Breast epithelium (tissue), 4 donors: Measurements from ENCODE around the gene ISG20L2. TPM values are rescaled to one million over a fixed set of nuclear protein-coding genes. Genes with fewer than 3 reads are reported as not detected.

ENCODE experiments used
- DNase-seq, 2 donors: peaks; one replicate each; pipeline ENCODE4 v3.0.0-alpha.2; 2019; ENCODE audit warnings: low spot score in 2 of 2
- H3K27ac ChIP-seq, 2 donors: fragments of 200-600 bp; sonication (generic) in 1 of 2; one replicate each; pipeline ENCODE4 v1.5.1; 2016 to 2019; ENCODE audit warnings: mild to moderate bottlenecking in 1 of 2
- H3K27me3 ChIP-seq, 2 donors: fragments of 200-600 bp; sonication (generic) in 1 of 2; one replicate each; pipeline versions ENCODE4 v1.5.1 to v1.6.0; 2017 to 2019; ENCODE audit warnings: control low read depth in 1 of 2, mild to moderate bottlenecking in 1 of 2
- H3K36me3 ChIP-seq: fragments of 200-600 bp; one replicate; pipeline ENCODE4 v1.5.1; 2019
- H3K4me1 ChIP-seq, 2 donors: fragments of 200-600 bp; sonication (generic); one replicate each; pipeline ENCODE4 v1.5.1; 2016 to 2019; ENCODE audit warnings: control low read depth in 1 of 2
- H3K4me3 ChIP-seq, 3 donors: fragments of 200-600 bp; sonication (generic); 1 replicate in 2 of 3; 2 replicates in 1 of 3; pipeline ENCODE4 v1.5.1; 2016 to 2019; ENCODE audit warnings: mild to moderate bottlenecking in 3 of 3, moderate library complexity in 2 of 3
- H3K9me3 ChIP-seq, 2 donors: fragments of 200-600 bp; sonication (generic) in 1 of 2; one replicate each; pipeline ENCODE4 v1.5.1; 2016 to 2019; ENCODE audit warnings: control low read depth in 1 of 2
- CTCF ChIP-seq, 3 donors: fragments of 450-650 bp; IDR thresholded peaks; one replicate each; pipeline ENCODE4 v1.5.1; 2016 to 2017; ENCODE audit warnings: antibody characterized with exemption in 3 of 3, mild to moderate bottlenecking in 3 of 3, moderate library complexity in 3 of 3
- POLR2A ChIP-seq: fragments of 450-650 bp; IDR thresholded peaks from one replicate; pipeline ENCODE4 v1.6.1; 2016; ENCODE audit warnings: antibody characterized with exemption, mild to moderate bottlenecking, moderate library complexity
- POLR2AphosphoS5 ChIP-seq, 3 donors: sonication (generic); formaldehyde crosslinking; IDR thresholded peaks; one replicate each; pipeline ENCODE4 v1.6.1; 2017; ENCODE audit warnings: antibody characterized with exemption in 3 of 3
- intact Hi-C: fragments of 100-400 bp; cut with DNase I; formaldehyde crosslinking; loops from one replicate; pipeline ENCODE4 v1.15.1; 2023; ENCODE audit warnings: low total_unique reads
- total RNA-seq, 3 donors: library from RNA; depleted of rRNA; stranded (reverse); fragments of >200 nt; gene quantifications; one replicate each; pipeline ENCODE4 v1.1.0, GENCODE V29; 2016

ISG20L2 gene
- total RNA-seq, 3 donors from 2014 or later: 13.6 to 25.2 (median 21.0) TPM

- Histone ChIP-seq H3K4me1 (peaks cover 0 to 7% of the 10 kb centered on the region in 2 donors), H3K27me3 (no peaks in the 10 kb centered on the region), H3K9me3 (no peaks in the 10 kb centered on the region), H3K4me3 (no peak overlapping the region), H3K27ac (no peak overlapping the region), H3K36me3 (no peaks in the 10 kb centered on the region)
- intact Hi-C loops: no loop called here
- no peak for DNase-seq
- TF ChIP-seq POLR2A: no peak
- TF ChIP-seq CTCF (IDR thresholded peaks at IDR 0.05): no peak
- TF ChIP-seq POLR2AphosphoS5 (IDR thresholded peaks at IDR 0.05): no peak
These were observed 27.8 kb upstream of the ISG20L2 start for GRCh38 chr1:156756355-156756754.

GRCh38 chr1:156755527-156755950 is 27.0 kb upstream of the ISG20L2 start:
- H3K36me3 ChIP-seq: no peaks in the 10 kb centered on the region
- no peak for DNase-seq
- no peaks in the 10 kb centered on the region for H3K9me3 ChIP-seq
- H3K4me1 ChIP-seq: peaks cover 0 to 7% of the 10 kb centered on the region in 2 donors
- no peak overlapping the region for H3K4me3 ChIP-seq
- H3K27ac ChIP-seq: no peak overlapping the region
- intact Hi-C loops: no loop called here
- TF ChIP-seq POLR2A (no peak), CTCF (IDR thresholded peaks at IDR 0.05) (no peak), POLR2AphosphoS5 (IDR thresholded peaks at IDR 0.05) (no peak)
- H3K27me3 ChIP-seq: no peaks in the 10 kb centered on the region

GRCh38 chr1:156754219-156754618 is 25.7 kb upstream of the ISG20L2 start:
- intact Hi-C loops: no loop called here
- no peak for TF ChIP-seq POLR2A

GRCh38 chr1:156752843-156753482 is 24.4 kb upstream of the ISG20L2 start:
- DNase-seq: no peak
- Histone ChIP-seq H3K27me3 (no peaks in the 10 kb centered on the region), H3K4me1 (peaks cover 4 to 26% of the 10 kb centered on the region in 2 donors), H3K27ac (peak overlapping the region; percentile 100), H3K36me3 (no peaks in the 10 kb centered on the region), H3K4me3 (peak overlapping the region; percentile 87 to 98 (median 95)), H3K9me3 (no peaks in the 10 kb centered on the region)
- intact Hi-C loops: no loop called here
- no peak for TF ChIP-seq POLR2A
- TF ChIP-seq POLR2AphosphoS5 (IDR thresholded peaks at IDR 0.05): no peak
- TF ChIP-seq CTCF (IDR thresholded peaks at IDR 0.05): no peak

More at GRCh38 chr1:156754219-156754618, 25.7 kb upstream of the ISG20L2 start:
- no peak for DNase-seq
- peaks cover 0 to 16% of the 10 kb centered on the region in 2 donors for H3K4me1 ChIP-seq
- no peak overlapping the region for H3K27ac ChIP-seq
- H3K36me3 ChIP-seq: no peaks in the 10 kb centered on the region
- no peaks in the 10 kb centered on the region for H3K9me3 ChIP-seq
- no peak overlapping the region for H3K4me3 ChIP-seq
- H3K27me3 ChIP-seq: no peaks in the 10 kb centered on the region

- TF ChIP-seq POLR2AphosphoS5 (IDR thresholded peaks at IDR 0.05): peak; percentile 75 to 85 (median 85)
- TF ChIP-seq CTCF (IDR thresholded peaks at IDR 0.05): no peak
- Histone ChIP-seq H3K4me1 (peaks cover 8 to 28% of the 10 kb centered on the region in 2 donors), H3K36me3 (no peaks in the 10 kb centered on the region), H3K27me3 (no peaks in the 10 kb centered on the region), H3K4me3 (peak overlapping the region; percentile 87 to 98 (median 95)), H3K27ac (peak overlapping the region; percentile 100), H3K9me3 (no peaks in the 10 kb centered on the region)
- peak; percentile 95 to 98 for DNase-seq
- intact Hi-C loops: no loop called here
These were observed 23.4 kb upstream of the ISG20L2 start for GRCh38 chr1:156751757-156752481.
